ENCODE measurements around the gene PHACTR3.

GRCh38 chr20:59742351-59743095, 138.2 kb downstream of the PHACTR3 start:
- TF ChIP-seq CTCF (conservative IDR thresholded peaks at IDR 0.05 in 1 of 2, IDR thresholded peaks at IDR 0.05 in 1 of 2; ENCODE audit: low read depth in 1 of 2, low read length in 2 of 2), result no peak
- TF ChIP-seq EZH2 (IDR thresholded peaks at IDR 0.05; ENCODE audit: low read length, missing control alignments), result no peak
